GM21423 (cell line): Measurements from ENCODE around the gene EWSR1.

Source experiments
- ATAC-seq: cut with Tn5 transposase; IDR thresholded peaks from one replicate; pipeline ENCODE4 v1.9.1; 2021; ENCODE audit warnings: mild to moderate bottlenecking, moderate library complexity; ENCODE audit not compliant: unreplicated experiment

Gene EWSR1

GRCh38 chr22:29267462-29267857 is 608 bp upstream of the EWSR1 start:
- ATAC-seq, result no peak

DNA sequence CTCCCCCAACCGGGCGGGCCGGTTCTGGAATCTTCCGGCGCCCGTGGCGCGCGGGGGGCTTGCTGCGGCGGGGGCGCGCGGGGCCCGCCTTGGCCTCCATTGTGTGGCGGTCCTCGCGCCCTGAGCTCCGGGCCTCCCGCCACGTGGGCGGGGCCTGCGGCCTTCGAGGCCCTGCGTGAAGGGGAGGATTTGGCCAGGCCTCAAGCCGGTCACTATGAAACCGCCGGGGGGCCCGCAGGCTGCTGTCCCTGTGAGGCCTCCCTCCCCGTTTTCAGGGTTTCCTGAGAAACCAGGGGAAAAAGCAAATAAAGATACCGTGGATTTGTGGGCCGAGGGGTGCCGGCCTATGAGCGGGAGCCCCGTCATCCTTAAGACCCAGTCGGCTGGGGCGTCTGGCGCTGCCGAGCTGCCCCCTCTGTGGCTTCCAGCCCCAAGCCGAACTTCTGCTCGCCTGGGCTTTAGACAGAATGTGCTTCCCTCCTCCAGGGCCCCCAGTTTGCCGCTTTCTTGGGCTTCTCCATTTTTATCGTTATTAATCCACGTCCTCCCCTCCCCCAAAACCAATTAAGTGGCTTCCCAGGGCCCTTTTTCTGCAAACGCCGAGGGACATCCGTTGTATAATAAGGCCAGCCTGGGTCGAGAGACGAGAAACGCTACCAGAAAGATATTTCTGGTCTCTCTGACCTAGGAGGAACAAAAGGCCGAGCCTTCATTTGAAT is 602 bp downstream of the EWSR1 start:
- peak; percentile 15 for ATAC-seq

DNA sequence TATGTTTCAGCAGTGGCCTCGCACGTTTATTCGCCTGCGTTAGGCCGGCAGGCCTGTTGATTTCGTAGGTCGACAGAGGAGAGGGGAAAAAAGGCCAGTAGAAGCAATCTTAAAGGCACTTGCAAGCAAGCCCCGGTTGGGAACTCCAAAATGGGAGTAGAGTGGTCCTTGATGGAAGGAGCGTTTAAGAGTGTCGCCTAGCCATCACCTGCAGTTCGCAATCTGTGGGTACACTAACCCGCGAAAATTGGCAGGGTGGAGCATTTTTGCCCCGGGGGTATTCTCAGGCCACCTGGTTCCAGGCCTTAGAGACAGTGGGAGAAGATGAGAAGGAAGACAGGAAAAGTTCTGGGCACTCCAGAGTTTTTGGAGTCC is 1.1 kb downstream of the EWSR1 start:
- ATAC-seq, result no peak

DNA sequence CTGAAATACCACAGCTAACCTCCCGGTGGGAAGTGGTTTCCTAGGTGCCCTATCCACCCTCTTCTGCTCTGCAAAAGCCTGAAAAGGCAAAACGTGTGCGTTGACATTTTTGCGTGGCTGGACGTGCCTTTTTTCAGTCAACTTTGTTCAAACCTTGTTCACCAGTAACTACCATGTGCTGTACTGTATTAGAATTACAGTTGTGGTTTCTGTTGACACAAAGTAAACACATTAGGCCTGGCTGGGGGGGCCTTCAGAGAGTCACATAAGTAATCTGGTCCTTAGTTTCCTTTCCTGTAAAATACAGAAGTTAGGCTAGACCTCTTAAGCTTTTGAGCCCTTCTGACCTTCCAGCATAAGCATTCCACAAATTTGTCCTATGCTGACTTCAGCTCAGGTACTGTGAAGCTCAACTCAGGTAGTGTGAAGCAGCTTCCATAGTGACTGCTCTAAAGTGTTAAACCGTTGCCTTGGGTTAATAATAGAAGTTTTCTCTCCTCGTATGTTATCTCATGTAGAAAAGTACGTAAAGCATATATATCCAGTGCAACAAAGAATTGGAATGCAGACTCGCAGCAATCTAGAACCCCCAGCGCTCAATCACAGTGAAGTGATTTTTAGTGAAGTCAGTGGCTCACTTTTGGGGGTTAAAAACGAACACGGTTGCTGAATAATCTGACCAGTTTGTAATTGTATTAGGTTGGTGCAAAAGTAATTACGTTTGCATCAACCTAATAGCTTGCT is 1.8 kb downstream of the EWSR1 start:
- ATAC-seq, result no peak

- no peak for ATAC-seq
Observed at GRCh38 chr22:29270475-29271271, 2.6 kb downstream of the EWSR1 start.

GRCh38 chr22:29272624-29273023 is 4.6 kb downstream of the EWSR1 start:
- ATAC-seq, result no peak

GRCh38 chr22:29275167-29275566 is 7.1 kb downstream of the EWSR1 start:
- ATAC-seq, result no peak

- ATAC-seq, result no peak
Observed at GRCh38 chr22:29275819-29276565, 7.9 kb downstream of the EWSR1 start.

GRCh38 chr22:29277927-29278326 is 9.9 kb downstream of the EWSR1 start:
- ATAC-seq, result no peak

DNA sequence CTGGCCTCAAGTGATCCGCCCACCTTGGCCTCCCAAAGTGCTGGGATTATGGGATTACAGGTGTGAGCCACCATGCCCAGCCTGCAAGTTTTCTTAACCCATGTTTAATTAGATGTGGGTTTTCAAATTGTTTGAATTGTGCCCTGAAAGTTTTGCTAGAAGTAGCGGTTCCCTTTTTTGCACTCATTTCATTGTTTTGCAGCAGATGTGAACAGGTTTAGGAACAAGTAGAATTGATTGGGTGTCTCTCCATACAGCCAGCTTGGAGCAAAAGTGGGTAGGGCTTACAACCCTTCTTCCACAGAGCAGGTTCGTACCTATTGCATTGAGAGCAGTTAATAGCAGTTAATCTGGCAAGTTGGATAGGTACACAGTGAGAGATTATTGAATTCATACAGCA is 16.1 kb downstream of the EWSR1 start:
- ATAC-seq, result no peak

DNA sequence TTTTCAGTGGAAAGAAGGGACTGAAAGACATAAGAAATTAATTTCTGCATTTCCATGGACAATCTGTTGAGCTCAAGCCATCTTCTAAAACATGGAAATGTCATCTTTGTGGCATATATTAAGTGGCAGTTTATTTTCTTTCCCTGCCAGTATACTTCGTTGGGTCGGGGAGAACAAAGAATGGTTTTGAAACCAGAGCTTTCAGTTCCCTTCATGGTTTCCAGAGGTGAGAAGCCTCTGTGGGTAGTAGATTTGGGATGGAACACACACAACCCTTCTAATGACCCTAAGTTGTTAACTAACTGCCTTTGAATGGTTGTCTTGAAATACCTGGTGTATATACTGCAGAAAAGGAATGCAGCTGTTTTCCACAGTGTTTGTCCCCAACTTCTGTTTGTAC is 20.8 kb downstream of the EWSR1 start:
- ATAC-seq, result no peak

DNA sequence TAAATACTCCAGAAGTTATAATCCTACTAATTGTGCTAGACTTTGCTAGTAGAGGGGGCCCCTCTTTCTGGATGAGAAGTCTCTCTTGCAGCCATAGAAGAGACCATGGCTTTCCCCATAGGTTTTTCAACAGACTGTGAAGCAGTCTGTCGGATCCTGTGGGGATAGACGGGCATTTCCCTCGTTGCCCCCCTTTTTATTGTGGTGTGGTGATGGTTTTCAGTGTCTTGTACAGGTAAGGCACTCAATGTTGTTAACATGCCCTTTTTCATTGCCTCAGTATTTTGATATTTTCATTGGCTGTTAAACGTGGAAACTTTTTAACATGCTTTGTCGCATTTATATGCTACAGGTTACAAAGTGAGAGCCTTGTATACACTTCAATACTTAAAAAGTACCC is 22.0 kb downstream of the EWSR1 start:
- ATAC-seq, result no peak

DNA sequence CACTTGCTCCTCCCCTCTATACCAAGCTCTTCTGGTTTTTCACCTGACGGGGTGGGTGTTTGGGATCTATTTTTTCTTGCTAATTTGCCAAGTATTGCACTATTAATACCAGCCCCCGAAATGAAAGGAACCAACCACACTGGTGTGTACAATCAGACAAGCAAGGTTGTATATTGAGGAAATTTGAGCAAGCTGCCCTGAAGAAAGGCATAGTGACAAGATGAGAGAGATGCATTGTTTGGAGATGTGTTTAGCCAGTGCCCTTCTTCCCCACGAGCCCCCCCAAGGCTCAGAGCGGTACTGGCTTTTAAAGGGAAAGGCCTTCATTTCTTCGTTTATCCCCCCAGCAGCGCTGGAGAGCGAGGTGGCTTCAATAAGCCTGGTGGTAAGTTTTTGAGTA is 23.1 kb downstream of the EWSR1 start:
- no peak for ATAC-seq

DNA sequence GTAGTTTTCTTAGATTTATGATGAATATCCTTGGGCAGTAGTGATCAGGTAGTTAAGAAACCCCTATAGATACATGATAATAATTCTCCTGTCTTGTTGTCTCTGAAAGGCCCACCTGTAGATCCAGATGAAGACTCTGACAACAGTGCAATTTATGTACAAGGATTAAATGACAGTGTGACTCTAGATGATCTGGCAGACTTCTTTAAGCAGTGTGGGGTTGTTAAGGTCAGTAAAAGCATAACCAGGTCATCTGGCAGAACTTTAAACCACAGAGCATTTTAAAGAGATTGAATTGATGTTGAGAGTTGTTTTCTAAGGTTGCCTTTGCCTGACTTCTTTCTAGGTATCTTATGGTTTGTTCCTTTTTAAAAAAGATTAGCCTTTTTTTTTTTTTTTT is 24.3 kb downstream of the EWSR1 start:
- ATAC-seq, result no peak

DNA sequence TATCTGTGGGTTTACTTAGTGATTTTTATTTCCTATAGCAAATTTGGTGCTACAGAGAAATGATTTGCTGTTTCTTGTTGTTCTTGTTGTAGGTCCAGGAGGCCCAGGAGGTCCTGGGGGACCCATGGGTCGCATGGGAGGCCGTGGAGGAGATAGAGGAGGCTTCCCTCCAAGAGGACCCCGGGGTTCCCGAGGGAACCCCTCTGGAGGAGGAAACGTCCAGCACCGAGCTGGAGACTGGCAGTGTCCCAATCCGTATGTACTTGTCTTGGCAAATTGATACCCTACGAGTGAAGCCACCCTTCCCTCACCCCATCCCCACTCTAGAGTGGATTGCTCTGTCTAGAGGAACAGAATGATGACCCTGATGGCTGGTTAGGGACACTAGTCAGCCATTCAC is 30.6 kb downstream of the EWSR1 start:
- no peak for ATAC-seq

- ATAC-seq, result no peak
Observed at GRCh38 chr22:29299136-29299900, 31.2 kb downstream of the EWSR1 start.

DNA sequence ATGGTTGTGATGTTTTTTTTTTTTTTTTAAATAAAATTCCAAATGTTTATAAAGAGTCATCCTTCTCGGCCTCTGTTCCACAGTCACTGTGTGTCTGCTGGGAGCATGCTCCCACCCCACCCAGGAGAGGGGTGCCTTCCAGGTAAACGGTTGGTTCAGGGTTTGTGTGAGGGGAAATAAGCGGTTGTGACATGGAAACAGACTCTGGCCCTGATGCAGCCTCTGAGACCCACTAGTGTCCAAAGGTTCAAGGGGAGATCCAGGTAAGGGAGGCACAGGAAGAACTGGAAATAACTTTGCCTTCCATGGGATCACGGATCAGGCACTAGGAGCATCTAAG is 32.4 kb downstream of the EWSR1 start:
- no peak for ATAC-seq

DNA sequence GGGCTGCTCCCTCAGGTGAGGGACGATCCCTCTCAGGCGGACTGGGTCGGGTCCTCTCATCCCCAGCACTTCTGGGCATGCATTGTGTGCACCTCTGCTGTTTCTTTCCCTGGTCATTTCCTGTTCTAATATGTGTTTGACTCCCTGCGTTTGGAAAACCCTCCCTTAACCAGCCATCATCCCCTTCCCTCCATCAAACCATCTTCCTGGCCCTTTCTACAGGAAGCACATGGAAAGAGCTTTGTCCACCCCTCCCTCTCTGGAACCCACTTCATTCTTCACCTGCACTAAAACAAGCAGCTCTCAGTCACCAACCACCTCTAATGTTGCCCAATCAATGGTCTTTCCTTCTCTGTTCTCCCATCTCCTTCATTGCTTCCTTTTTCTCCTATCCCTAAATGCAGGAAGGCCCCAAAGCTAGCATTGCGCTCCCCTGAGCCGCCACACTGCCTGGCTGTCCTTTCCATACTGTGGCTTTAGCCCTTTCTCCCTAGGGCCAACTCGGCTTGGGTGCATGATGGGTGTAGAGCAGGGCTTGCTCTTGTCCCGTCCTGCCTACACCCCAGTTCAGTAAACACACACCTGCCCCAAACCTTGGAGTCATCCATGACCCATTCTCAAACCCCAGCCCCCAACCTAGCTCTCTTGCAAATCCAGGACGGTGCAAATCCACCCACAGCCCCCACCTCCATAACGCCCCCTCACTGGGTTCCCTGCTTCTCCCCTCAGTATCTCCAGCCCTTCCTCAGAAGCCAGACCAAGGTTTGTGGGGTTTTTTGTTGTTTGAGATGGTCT is 32.9 kb downstream of the EWSR1 start:
- no peak for ATAC-seq

- no peak for ATAC-seq
Observed at GRCh38 chr22:29301716-29302401, 33.8 kb downstream of the EWSR1 start.
